GM19397 (cell line): Measurements from ENCODE around the gene TBX21.
"Not testable (repeated sequence)": the region's sequence is repeated elsewhere in the genome, so short reads cannot be mapped to it uniquely, and the experiment has no call there.

Experiments
- ATAC-seq: cut with Tn5 transposase; IDR thresholded peaks from one replicate; pipeline ENCODE4 v1.9.1; 2021; ENCODE audit warnings: mild to moderate bottlenecking, moderate library complexity; ENCODE audit not compliant: unreplicated experiment

The TBX21 gene

GRCh38 chr17:47729476-47729875 is 3.6 kb upstream of the TBX21 start:
- ATAC-seq, result no peak

- no peak for ATAC-seq
Measured at GRCh38 chr17:47730681-47731080, 2.4 kb upstream of the TBX21 start.

- ATAC-seq, result no peak
Measured at GRCh38 chr17:47731396-47731795, 1.6 kb upstream of the TBX21 start.

- ATAC-seq, result no peak
Measured at GRCh38 chr17:47732399-47733046, 513 bp upstream of the TBX21 start.

- ATAC-seq, result peak; percentile 24
Measured at GRCh38 chr17:47733674-47734410, 806 bp downstream of the TBX21 start.

GRCh38 chr17:47735139-47735464 is 2.1 kb downstream of the TBX21 start:
- no peak for ATAC-seq

- ATAC-seq, result no peak
Measured at GRCh38 chr17:47735536-47736011, 2.5 kb downstream of the TBX21 start.

- no peak for ATAC-seq
Measured at GRCh38 chr17:47736501-47737495, 3.8 kb downstream of the TBX21 start.

GRCh38 chr17:47738178-47738577 is 5.1 kb downstream of the TBX21 start:
- ATAC-seq, result no peak

GRCh38 chr17:47739150-47739549 is 6.1 kb downstream of the TBX21 start:
- no peak for ATAC-seq

GRCh38 chr17:47739945-47740344 is 6.9 kb downstream of the TBX21 start:
- ATAC-seq, result not testable (repeated sequence)

GRCh38 chr17:47741109-47741792 is 8.2 kb downstream of the TBX21 start:
- ATAC-seq, result no peak

GRCh38 chr17:47741793-47742145 is 8.7 kb downstream of the TBX21 start:
- ATAC-seq, result no peak

- no peak for ATAC-seq
Measured at GRCh38 chr17:47742319-47743181, 9.5 kb downstream of the TBX21 start.

- no peak for ATAC-seq
Measured at GRCh38 chr17:47744168-47745036, 11.4 kb downstream of the TBX21 start.

GRCh38 chr17:47745037-47745380 is 12.0 kb downstream of the TBX21 start:
- no peak for ATAC-seq

GRCh38 chr17:47751471-47751870 is 18.4 kb downstream of the TBX21 start:
- ATAC-seq, result no peak

GRCh38 chr17:47757386-47757785 is 24.4 kb downstream of the TBX21 start:
- no peak for ATAC-seq
